NCI-H128 (cell line): Measurements from ENCODE around the gene SMG7.
A peak's percentile ranks its signal among the peaks of the same experiment; 100 is the strongest.

ENCODE experiments used
- DNase-seq: peaks from one replicate; lab custom pipeline; 2025; ENCODE audit not compliant: unreplicated experiment; lab: John Stamatoyannopoulos, UW

SMG7 gene

DNA sequence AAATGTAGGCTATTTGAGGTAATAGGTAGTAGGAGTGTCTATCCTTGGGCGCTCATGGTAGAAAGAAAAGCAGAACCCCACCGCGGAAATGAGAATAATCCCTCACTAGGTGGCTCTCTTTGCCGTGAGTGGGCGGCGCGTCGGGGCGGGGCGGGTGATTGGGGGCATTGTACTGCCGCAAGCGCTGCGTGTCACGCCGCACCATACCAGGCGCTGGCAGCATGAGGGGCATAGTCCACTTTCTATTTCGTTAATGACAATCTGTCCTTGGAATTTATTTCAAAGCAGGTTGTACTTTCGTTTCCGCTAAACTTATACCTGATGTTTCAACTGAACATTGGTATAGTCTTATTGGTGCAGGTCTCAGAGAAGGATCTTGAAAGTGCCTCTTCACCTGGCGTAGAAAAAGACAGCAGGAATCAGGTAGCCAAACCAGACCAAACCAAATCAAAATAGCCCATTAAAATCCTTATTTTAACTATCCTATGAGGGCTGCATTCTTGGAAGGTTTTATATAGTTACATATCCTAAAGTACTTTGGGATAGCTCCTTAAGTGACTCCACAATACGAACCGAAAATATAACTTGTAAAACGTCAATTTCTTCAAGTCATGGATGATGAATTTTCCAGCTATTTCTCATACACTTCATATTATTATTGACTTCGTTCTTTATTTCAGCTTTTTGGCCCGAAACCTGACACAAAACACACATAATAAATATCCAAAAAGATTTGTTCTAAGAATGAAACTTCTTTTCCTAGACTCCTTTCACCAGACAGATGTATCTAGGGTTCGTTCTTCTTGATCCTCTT is 1.9 kb upstream of the SMG7 start:
- peak; percentile 57 for DNase-seq

DNA sequence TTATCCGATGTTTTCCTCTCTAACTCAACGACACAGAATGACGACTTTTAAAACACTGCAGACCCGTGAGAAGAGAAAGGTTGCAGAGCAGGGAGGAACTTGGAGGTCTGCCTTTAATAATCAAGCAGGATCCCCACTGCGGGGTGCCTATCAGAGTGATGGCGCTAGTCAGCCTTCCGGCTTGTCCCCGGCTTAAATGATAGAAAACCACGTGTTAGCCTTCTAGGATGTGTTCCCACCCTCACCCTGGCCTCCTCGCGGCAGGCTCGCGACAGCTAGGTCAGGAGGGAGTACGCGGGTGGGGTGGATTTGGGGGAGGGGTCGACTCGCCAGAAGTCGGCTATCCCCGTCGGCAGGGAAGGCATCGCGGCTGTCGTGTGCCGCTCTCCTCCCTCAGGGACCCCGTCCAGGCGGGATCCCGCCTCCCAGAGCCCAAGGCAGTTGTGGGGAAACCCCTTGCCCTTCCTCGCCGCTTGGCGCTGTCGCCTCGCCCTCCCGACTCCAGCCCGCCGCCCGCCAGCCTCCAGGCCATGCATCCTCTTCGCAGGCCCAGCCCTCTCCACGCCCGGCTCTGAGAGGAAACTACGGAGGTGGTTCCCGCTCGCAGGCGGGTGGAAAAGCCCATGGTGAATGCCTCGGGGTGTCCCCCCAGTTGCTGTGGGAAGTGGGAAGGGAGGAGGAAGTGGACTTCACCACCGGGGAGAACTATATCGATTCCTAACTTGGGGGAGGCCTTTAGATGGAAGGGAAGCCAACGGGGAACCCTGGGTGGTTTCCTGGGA is 1.1 kb upstream of the SMG7 start:
- DNase-seq: peak; percentile 80

DNA sequence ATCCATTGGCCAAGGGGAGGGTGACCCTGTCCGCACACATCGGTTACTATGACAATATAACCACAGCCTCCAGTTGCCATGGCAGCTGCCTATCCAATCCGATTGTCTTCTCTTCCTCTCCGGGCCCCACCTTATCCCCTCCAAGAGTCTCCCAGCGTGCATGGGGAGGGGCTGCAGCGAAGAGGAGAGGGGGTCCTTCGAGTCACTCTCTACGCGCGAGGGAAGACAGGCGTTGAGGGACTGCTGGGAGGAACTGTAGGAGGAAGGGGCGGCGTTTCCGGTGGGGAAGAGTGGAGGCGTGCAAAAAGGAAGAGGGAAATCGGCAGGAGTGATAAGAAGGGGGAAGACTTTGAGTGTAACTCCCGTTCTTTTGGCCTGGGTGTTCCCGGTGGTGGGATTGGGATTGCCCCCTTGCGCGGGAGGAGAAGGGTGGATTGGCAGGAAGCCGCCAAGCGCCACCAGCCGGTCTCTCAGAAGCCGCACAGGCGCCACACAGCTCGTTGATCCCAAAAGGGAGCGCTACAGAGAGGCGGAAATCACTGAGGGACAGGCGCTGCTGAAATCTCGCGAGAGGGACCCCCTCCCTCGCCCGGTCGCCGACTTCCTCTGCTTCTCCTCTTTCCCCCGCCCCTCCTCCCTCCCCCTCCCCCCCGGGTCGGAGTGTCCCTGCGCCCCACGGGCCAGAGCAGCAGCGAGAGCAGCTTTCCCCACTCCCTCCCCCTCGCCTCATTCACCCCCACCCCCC is 384 bp upstream of the SMG7 start:
- DNase-seq: peak; percentile 95

DNA sequence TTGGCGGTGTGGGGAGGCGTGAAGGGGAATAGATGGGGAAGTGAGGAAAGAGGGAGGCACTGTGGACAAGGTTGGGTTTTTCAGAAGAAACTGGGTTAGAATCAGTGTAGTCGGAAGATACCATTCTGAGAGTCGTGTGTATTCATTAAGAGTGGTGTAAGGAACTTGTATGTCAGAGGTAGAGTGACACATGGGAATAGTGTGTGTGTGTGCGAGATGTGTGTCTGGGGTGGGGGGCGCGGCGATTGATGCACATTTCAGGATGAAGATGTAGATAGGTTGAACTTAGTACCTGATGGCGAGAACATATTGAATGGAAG is 878 bp downstream of the SMG7 start:
- DNase-seq: no peak

DNA sequence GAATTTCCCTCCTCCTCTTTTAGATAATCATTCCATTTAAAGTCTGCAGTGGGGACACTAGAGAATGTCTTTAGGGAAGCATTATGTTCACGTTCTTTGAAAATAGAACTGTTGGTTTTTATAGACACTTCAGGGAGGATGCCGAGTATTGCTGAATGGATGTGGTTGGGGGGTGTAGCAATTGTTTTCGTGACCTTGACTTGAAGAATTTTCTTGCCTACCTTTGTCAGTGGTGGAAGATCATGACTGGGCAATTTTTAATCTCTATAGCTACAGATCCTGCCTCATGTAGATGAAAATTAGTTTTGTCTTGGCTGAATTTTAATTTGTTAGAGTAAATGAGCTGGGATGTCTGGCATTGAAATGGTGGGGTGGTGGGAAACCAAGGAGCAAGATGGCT is 3.8 kb downstream of the SMG7 start:
- no peak for DNase-seq

DNA sequence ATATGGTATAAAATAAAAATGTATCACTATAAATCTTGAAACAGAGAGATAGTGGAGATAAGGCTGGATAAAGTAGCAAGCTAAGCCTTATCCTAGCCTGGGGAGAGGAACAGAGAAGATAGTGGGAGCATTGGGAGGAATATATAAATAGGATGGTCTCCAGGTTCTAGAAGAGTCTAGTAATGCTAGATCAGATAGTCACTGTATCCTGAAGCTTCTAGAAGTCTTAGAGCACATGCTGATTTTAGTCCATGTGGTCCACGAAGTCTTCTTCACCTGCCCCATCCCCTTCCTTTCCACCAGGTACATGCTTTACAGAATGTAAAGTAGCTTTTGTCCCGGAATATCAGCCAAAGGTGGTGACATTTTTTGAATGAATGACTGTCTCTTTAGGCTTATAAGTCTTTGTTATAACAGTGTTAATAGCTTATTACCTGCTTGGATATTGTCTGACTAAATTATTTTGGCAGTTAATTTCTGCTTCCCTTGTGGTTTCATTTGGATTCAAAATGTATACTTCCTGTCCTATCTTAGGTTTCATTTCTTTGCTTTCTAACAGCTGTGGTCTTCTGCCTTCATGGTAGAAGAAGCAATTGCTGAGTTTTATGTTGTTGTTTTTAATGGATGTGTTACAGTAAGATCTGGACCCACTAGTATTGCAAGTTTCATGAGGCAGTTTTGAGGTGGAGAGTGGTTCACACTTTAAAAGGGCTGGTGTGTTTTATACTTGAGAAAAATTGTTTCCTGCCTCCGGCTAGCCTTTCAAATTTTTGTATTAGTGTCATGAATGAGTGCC is 5.9 kb downstream of the SMG7 start:
- no peak for DNase-seq

DNA sequence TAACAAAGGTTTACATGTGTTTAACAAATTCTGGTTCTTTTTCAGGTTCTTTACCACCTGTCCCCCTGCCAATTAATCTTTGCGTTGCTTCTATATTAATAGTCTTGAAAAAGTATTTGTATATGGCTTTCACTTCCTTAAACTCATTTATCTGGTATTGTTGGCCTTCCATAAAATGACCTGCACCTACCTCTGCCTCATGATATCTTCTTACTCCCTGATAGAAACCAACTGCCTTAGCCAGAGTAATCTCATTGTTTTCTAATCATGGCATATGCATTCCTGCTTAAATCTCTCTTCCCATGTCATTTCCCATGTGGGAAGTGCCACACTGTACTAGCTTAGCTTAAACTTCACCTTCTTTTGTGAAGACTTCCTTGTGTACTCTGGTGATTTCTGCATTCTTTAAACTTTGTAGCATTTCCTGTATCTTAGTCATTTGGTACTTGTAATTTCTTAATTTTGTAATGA is 8.7 kb downstream of the SMG7 start:
- no peak for DNase-seq

DNA sequence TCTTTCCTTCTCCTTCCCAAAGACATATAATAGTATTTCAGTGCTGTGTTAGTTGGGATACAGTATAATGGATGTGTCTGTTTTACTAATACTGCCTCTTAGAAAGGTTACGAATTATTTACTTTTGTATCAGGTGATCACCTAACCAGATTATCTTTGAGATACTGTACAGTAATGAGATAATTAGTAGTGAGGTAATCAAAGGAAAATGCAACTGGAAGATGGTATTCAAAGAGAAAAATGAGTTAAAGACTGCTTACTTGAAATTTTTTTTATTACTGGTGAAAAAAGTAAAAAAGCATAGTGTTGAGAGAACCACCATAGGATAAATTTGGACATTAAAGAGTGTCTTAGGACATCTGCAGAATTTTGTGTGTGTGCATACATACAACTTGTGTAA is 10.9 kb downstream of the SMG7 start:
- DNase-seq: no peak

DNA sequence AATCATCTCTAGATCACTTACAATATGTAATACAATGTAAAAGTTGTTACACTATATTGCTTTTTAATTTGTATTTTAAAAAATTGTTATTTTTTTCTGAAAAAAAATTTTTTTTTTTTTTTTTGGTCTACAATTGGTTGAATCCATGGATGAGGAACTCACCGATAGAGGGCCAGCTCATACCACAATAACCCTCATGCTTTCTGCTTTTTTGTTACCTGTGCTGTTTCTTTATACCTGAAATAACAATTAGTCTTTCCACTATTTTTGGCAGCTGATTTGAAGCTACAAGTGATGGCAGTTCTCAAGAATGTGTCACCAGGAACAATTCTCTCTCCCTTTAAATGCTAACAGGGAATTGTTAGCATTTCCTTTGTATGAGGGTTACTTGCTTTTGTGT is 12.0 kb downstream of the SMG7 start:
- DNase-seq: no peak

DNA sequence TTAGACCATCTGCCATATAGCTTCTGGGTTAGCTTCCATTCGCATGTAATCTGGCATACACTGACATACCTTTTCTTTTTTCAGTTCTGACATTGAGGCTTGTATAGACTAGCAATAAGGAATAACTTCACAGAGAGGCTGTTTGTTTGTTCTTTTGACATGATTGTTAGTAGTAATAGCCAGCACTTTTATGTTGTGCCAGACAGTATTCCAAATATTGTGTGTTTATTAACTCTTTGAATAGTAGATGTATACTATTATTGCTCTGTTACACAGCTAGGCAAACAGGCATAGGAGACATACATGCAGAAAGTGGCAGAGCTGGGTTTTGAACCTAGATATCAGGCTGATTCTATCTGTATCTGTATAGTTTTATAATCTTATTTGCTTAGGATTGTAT is 12.6 kb downstream of the SMG7 start:
- DNase-seq: no peak

DNA sequence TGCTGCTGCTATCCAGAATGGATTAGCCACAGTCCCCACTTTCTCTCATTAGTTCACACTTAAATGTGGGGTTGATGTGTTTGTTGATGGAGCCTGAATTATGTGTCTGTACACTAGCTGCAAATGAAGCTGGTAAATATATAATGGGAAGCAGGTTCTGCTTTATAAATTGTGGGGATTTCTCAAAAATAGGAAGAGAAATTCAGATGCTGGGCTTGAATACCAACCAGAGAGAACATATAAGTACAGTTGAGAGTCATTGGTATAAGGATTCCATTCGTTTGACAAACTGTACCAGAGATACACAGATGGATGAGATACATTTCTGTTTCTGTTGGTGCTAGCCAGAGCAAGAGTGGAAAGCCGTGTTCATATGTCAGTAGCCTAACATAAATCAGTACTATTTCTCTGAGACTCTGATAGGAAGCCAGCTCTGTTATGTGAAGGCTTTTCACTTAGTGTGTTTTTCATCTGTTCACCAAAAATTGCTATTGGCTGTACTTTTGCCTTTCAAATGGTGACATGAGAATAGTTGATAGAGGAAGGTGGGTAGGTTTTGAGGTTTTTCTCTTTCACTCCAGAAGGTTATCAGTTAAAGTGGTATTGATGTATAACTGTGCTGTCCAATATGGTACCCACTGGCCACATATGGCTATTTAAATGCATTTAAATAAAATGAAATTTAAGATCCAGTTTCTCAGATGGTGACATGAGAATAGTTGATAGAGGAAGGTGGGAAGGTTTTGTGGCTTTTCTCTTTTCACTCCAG is 15.6 kb downstream of the SMG7 start:
- DNase-seq: no peak

DNA sequence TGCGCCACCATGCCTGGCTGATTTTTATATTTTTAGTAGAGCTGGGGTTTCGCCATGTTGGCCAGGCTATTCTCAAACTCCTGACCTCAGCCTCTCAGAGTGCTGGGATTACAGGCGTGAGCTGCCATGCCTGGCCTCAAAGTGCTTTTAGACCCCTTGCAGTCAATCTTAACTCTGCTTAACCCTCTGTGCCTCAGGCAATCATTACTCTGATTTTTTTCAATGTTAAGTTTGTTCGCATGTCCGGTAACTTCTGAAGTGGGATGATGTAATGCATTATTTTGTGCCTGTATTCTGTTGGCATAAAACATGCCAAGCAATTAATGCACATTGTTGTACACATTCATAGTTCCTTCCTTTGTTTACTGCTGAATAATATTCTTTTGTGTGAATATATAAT is 18.6 kb downstream of the SMG7 start:
- DNase-seq: no peak

DNA sequence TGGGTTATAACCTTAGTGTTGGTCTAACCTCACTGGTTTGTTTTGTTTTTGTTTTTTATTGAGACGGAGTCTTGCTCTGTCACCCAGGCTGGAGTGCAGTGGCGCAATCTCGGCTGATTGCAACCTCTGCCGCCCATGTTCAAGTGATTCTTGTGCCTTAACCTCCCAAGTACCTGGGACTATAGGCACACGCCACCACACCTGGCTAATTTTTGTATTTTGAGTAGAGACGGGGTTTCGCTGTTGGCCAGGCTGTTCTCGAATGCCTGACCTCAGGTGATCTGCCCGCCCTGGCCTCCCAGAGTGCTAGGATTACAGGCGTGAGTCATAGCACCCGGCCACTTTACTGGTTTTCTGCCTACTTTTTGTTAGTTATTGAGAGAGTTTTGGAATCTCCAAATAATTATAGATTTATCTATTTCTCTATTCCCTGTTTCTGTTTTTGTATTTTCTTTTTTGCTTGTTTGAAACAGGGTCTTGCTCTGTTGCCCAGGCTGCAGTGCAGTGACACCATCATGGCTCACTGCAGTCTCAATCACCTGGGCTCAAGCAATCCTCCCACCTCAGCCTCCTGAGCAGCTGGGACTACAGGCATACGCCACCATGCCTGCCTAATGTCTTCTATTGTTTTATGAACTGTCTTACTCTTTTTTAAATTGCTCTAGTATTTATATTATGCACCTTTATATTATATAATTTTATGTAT is 21.4 kb downstream of the SMG7 start:
- DNase-seq: no peak

DNA sequence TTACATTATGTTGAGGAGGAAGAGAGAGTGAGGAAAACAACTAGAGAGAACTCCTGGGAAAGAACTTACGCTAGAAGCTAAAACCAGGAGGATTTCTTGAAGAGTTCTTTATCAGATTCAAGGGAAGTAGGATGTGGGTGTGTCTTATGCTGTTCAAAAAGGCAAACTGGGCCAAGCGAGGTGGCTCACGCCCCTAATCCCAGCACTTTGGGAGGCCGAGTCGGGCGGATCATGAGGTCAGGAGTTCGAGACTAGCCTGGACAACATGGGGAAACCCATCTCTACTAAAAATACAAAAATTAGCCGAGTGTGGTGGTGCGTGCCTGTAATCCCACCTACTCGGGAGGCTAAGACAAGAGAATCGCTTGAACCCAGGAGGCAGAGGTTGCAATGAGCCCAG is 23.1 kb downstream of the SMG7 start:
- DNase-seq: no peak

DNA sequence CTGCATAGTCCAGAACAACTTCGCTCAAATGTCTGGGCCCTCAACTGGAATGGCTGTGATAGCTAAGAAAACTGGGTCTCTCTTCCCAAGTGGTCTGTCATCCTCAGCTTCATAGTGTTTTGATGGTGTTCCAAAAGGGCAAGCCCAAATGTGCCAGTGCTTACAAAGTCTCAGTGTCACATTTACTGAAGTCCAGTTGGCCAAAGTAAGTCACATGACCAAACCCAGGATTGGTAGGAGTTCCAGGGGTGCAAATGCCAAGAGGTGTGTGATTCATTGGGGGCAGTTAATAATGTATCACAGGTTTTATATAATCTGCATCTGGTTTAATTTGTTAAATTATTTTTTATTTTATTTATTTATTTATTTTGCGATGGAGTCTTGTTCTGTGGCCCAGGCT is 24.9 kb downstream of the SMG7 start:
- DNase-seq: no peak

DNA sequence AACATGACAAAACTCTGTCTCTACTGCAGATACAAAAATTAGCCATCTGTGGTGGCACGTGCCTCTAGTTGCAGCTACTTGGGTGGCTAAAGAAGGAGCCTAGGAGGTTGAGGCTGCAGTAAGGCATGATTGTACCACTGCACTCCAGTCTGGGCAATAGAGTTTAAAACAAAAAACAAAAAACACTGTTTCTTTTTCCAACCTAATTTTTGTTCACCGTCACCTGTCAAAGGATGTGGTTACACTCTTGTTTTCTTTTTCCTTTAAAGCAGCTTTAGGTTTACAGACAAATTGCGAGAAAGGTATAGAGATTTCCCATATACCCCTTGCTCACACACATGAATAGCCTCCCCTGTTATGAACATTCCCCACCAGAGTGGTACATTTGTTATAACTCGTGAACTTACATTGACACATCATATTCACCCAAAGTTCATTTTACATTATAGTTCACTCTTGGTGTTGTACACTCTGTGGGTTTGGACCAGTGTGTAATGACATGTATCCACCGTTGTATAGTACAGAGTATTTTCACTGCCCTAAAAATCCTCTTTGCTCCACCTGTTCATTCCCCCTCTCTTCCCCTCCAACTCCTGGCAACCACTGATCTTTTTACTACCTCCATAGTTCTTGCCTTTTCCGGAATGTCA is 26.2 kb downstream of the SMG7 start:
- DNase-seq: no peak

DNA sequence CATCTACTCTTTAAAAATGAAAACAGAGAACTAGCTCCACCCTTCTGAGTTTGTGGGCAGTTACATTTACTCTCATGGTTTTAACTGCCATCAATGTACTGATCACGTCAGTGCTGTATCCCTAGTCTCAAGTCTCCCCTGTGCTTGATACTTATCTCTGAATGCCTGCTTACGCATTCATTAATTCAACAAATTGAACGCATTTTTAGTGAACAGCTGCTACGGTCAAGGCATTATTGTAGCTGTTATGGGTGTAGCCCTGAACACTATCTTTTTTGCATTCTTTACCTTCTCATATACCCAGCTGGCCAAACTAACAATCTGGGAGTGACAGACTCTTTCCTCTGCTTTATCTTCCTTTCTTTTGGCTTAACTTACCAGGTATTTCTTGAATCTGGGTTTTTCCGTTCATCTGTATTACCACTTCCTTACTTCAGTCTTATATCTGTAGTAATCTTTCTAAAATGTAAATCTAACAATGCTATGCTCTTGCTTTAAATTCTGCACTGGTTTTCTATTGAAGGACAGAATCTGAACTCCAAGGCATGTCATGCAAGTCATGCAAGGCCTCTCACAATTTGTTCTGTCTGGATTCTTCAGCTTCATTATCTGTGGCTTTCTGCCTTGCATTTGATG is 33.3 kb downstream of the SMG7 start:
- DNase-seq: no peak

DNA sequence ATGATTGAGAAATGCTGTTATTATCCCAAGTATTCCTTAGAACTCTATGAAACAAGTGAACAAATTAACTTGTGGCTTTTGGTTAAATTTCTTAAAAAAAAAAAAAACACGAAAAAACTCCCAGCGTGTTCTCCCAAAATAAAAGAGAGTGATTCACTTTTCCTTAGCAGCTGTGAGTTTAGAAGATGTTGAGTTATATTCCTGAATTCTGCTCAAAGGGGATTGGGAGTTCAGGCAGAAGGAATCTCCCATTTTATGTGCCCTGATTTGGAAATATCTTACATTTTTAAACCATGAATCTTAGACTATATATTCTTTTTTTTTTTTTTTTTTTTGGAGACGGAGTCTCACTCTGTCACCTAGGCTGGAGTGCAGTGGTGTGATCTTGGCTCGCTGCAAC is 34.3 kb downstream of the SMG7 start:
- no peak for DNase-seq

DNA sequence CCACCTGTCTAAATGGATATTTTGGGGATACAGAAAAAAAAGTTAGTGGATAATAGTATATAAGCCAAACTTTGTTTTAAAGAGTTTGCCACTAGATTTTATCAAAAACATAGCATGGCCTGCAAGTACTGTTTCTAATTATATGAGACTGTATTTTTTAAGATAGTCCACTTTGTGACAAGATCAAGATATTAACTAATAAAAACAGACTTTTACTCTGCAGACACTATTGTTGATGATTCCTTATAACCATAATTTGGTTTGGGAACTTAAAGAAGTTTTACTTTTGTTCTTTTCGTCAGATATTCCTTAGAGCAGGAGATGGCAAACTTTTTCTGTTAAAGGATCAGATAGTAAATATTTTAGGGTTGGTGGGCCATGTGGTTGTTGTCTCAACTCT is 36.4 kb downstream of the SMG7 start:
- DNase-seq: no peak
